GM12878 (cell line): ENCODE measurements around the gene APOBEC2. TPM values are rescaled to one million over a fixed set of nuclear protein-coding genes. Genes with fewer than 3 reads are reported as not detected.

Experiments used
- ATAC-seq: fragments of 200-7000 bp; cut with Tn5 transposase; 3 replicates; pipeline ENCODE4 v1.9.1; 2020; ENCODE audit warnings: mild to moderate bottlenecking, moderate library complexity
- BruUV-seq: library from RNA; stranded (reverse); fragments of 400-500 nt; replicated peaks from 2 replicates; lab custom pipeline; 2021; lab: Mats Ljungman, UMichigan
- CTCF ChIA-PET: fragments of 300-600 bp; sonication (Branson Sonifier 250); formaldehyde crosslinking; extraction: SDS; loops from one replicate; lab custom pipeline; 2021; ENCODE audit warnings: inconsistent platforms; lab: Yijun Ruan, JAX
- POLR2A ChIA-PET: fragments of 350-600 bp; formaldehyde crosslinking; extraction: SDS; loops from one replicate; lab custom pipeline; 2021; ENCODE audit warnings: inconsistent platforms; lab: Charles Lee
- RAD21 ChIA-PET: fragments of 300-600 bp; sonication (Branson Sonifier 250); formaldehyde crosslinking; loops from one replicate; lab custom pipeline; 2023; ENCODE audit warnings: antibody characterized with exemption; ENCODE audit not compliant: unreplicated experiment; lab: Charles Lee
- SMC1A ChIA-PET: fragments of 300-600 bp; sonication (Branson Sonifier 250); formaldehyde crosslinking; loops from one replicate; lab custom pipeline; 2023; ENCODE audit not compliant: unreplicated experiment, uncharacterized antibody; lab: Charles Lee
- DNase-seq: peaks from one replicate; pipeline ENCODE4 v3.0.0-alpha.2; 2011; ENCODE audit warnings: low read depth, low spot score
- FAIRE-seq: peaks from 3 replicates; lab custom pipeline; 2011; peaks lifted over from hg19 to GRCh38; lab: Jason Lieb, UNC
- H2AFZ ChIP-seq: 2 replicates; pipeline ENCODE4 v1.6.0; 2011; ENCODE audit warnings: low read depth, low read length, control low read depth; ENCODE audit not compliant: control insufficient read depth
- H3K27ac ChIP-seq: 2 replicates; pipeline ENCODE4 v1.5.1; 2011; ENCODE audit warnings: control low read depth; ENCODE audit not compliant: control insufficient read depth, insufficient read depth
- H3K27me3 ChIP-seq, 2 experiments: replicated peaks in 1 of 2; 2 replicates each; pipeline versions ENCODE4 v1.6.0 to v1.6.1; 2011; ENCODE audit warnings: low read length in 1 of 2; ENCODE audit not compliant: control insufficient read depth in 2 of 2, insufficient read depth in 2 of 2
- H3K36me3 ChIP-seq, 2 experiments: 2 replicates each; pipeline ENCODE4 v1.5.1; 2011; ENCODE audit warnings: low read length in 1 of 2; ENCODE audit not compliant: control insufficient read depth in 2 of 2, insufficient read depth in 2 of 2
- H3K4me1 ChIP-seq: 2 replicates; pipeline ENCODE4 v1.6.1; 2011; ENCODE audit warnings: mild to moderate bottlenecking, low read length, moderate library complexity, mixed read lengths; ENCODE audit not compliant: control insufficient read depth, insufficient read depth
- H3K4me2 ChIP-seq: 2 replicates; pipeline ENCODE4 v1.6.0; 2011; ENCODE audit warnings: control low read depth; ENCODE audit not compliant: control insufficient read depth, insufficient read depth
- H3K4me3 ChIP-seq: fragments of 200-600 bp; sonication (generic); 2 replicates; pipeline ENCODE4 v1.5.1; 2016
- H3K79me2 ChIP-seq: 2 replicates; pipeline ENCODE4 v1.6.0; 2011; ENCODE audit warnings: low read length; ENCODE audit not compliant: control insufficient read depth, insufficient read depth
- H3K9ac ChIP-seq: 2 replicates; pipeline ENCODE4 v1.8.0; 2011; ENCODE audit warnings: low read length, control low read depth, mixed read lengths; ENCODE audit not compliant: control insufficient read depth, insufficient read depth
- H3K9me3 ChIP-seq: replicated peaks from 3 replicates; pipeline ENCODE4 v1.5.1; 2011; ENCODE audit warnings: mild to moderate bottlenecking, low read length; ENCODE audit not compliant: control insufficient read depth, insufficient read depth
- H4K20me1 ChIP-seq: 2 replicates; pipeline ENCODE4 v1.6.0; 2011; ENCODE audit not compliant: control insufficient read depth, insufficient read depth
- CBX5 ChIP-seq: sonication (generic); IDR thresholded peaks from 2 replicates; pipeline ENCODE4 v1.6.1; 2016; ENCODE audit warnings: low read depth, moderate library complexity, mild to moderate bottlenecking, inconsistent platforms
- ETV6 ChIP-seq, 2 experiments: fragments of 450-650 bp in 1 of 2; IDR thresholded peaks in 1 of 2; conservative IDR thresholded peaks in 1 of 2; 2 replicates each; pipeline ENCODE4 v1.6.1; 2014; ENCODE audit warnings: antibody characterized with exemption in 1 of 2, borderline replicate concordance in 1 of 2, low read depth in 1 of 2, mild to moderate bottlenecking in 1 of 2, moderate library complexity in 1 of 2
- IKZF2 ChIP-seq, 2 experiments: fragments of 450-650 bp; IDR thresholded peaks; 2 replicates each; pipeline ENCODE4 v1.6.1; 2017; ENCODE audit warnings: mild to moderate bottlenecking in 2 of 2, moderate library complexity in 2 of 2
- JUNB ChIP-seq: IDR thresholded peaks from 2 replicates; pipeline ENCODE4 v1.6.1; 2016; ENCODE audit warnings: antibody characterized with exemption, mild to moderate bottlenecking
- NBN ChIP-seq: fragments of 450-650 bp; IDR thresholded peaks from 2 replicates; pipeline ENCODE4 v1.6.1; 2016
- RB1 ChIP-seq: fragments of 450-650 bp; formaldehyde crosslinking; IDR thresholded peaks from 2 replicates; pipeline ENCODE4 v1.6.1; 2017; ENCODE audit warnings: mild to moderate bottlenecking, borderline replicate concordance
- RELA ChIP-seq: fragments of 450-650 bp; IDR thresholded peaks from 2 replicates; pipeline ENCODE4 v1.8.0; 2014; ENCODE audit warnings: borderline replicate concordance; ENCODE audit not compliant: partially characterized antibody
- SMAD5 ChIP-seq: IDR thresholded peaks from 2 replicates; pipeline ENCODE4 v1.6.1; 2016; ENCODE audit warnings: antibody characterized with exemption, low read depth
- SRF ChIP-seq, 2 experiments: IDR thresholded peaks; 2 replicates each; pipeline ENCODE4 v1.6.1; 2011; ENCODE audit warnings: low read depth in 2 of 2, low read length in 2 of 2, mild to moderate bottlenecking in 1 of 2, moderate library complexity in 1 of 2
- TAF1 ChIP-seq: IDR thresholded peaks from 2 replicates; pipeline ENCODE4 v1.6.1; 2011; ENCODE audit warnings: mild to moderate bottlenecking, low read depth, low read length, borderline replicate concordance
- ZSCAN29 ChIP-seq: fragments of 450-650 bp; IDR thresholded peaks from 2 replicates; pipeline ENCODE4 v1.6.1; 2017; ENCODE audit warnings: mild to moderate bottlenecking, moderate library complexity
- WGBS: methylation state at CpG from one replicate; pipeline ENCODE4 v1.1.6; 2016; ENCODE audit warnings: low lambda C conversion rate; ENCODE audit not compliant: insufficient replicate concordance, insufficient coverage; ENCODE audit errors: missing lambda C conversion rate; 5-methylcytosine and 5-hydroxymethylcytosine counted together
- in situ Hi-C: fragments of 300-500 bp; cut with MboI; formaldehyde crosslinking; loops from 9 replicates; pipeline ENCODE4 v1.14.3; 2018; ENCODE audit warnings: mixed read lengths
- intact Hi-C: fragments of 100-400 bp; cut with micrococcal nuclease; formaldehyde crosslinking; loops from one replicate; pipeline ENCODE4 v1.14.2; 2022; ENCODE audit not compliant: unreplicated experiment
- polyA plus RNA-seq, 11 experiments: library from polyadenylated mRNA; depleted of rRNA in 4 of 11; unstranded in 6 of 11; stranded (reverse) in 5 of 11; fragments of >200 nt; fragmentation: Nextera tagmentation in 4 of 11; fragmentation: Illumina TruSeq in 1 of 11; extraction: Ambion mirVana in 4 of 11; extraction: Trizol in 1 of 11; gene quantifications; 1 replicate in 1 of 11; 2 replicates in 10 of 11; pipeline versions ENCODE4 v1.2.1 to v1.2.3, GENCODE V29; 2011 to 2016; ENCODE audit warnings: inconsistent platforms in 2 of 11, missing spikeins in 2 of 11, low read depth in 1 of 11
- total RNA-seq, 4 experiments: library from RNA; depleted of rRNA in 3 of 4; stranded (reverse); fragments of >200 nt in 3 of 4; fragmentation: Illumina TruSeq in 1 of 4; extraction: Trizol in 1 of 4; gene quantifications; 2 replicates each; pipeline versions ENCODE4 v1.2.1 to v1.2.3, GENCODE V29; 2013 to 2021
- TF ChIP-seq, protein P1 (sequence below): IDR thresholded peaks from 2 replicates; pipeline ENCODE4 v1.6.1; 2012; ENCODE audit warnings: low read depth, low read length, improper control_type of control experiment
- TF ChIP-seq, protein P2 (sequence below): fragments of 450-650 bp; formaldehyde crosslinking; IDR thresholded peaks from 2 replicates; pipeline ENCODE4 v1.4.0; 2022; ENCODE audit warnings: mild to moderate bottlenecking, moderate library complexity
- TF ChIP-seq, protein P3 (sequence below): fragments of 450-650 bp; IDR thresholded peaks from 2 replicates; pipeline ENCODE4 v1.6.1; 2017; ENCODE audit warnings: mild to moderate bottlenecking, low read depth, inconsistent platforms; ENCODE audit not compliant: poor library complexity, severe bottlenecking
- TF ChIP-seq, protein P4 (sequence below): fragments of 450-650 bp; IDR thresholded peaks from 2 replicates; pipeline ENCODE4 v1.6.1; 2017; ENCODE audit warnings: mild to moderate bottlenecking
- TF ChIP-seq, protein P5 (sequence below): IDR thresholded peaks from 2 replicates; pipeline ENCODE4 v1.6.1; 2011; ENCODE audit warnings: mild to moderate bottlenecking, low read depth, low read length, moderate library complexity; ENCODE audit not compliant: insufficient replicate concordance

APOBEC2 gene
- total and polyA plus RNA-seq, 10 of the 15 experiments (the other 5 are each of a cell fraction or from before 2014, with no cell fraction given) = 0.11 to 1.4 (median 0.87) TPM; not detected in 6

DNA sequence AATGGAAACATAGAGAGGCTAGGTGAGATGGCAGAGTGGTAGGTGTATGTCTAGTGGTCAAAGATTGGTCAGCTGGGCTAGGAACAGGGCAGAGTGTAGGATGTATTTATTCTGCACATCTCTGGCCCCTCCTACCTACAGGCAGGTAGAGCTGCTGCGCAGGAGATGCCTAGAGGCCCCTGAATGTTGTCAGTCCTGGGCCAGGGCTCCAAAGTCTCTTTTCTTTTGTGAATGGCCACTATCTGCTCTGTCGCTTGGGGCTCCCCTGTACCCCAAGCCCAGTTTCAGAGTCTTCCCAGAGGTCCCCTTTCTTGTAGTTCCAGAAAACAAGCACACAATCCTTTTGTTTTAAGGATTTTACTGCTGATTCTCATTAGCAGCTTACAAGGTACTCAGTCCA is 5.7 kb upstream of the APOBEC2 start:
- SMC1A ChIA-PET = no interaction called here
- H3K79me2 ChIP-seq = no peaks in the 10 kb centered on the region
- no peaks in the 10 kb centered on the region for H3K27me3 ChIP-seq
- RAD21 ChIA-PET = no interaction called here
- H3K4me3 ChIP-seq = no peak overlapping the region
- DNase-seq = no peak
- no peak overlapping the region for H3K27ac ChIP-seq
- BruUV-seq = no TSS peak
- no peaks in the 10 kb centered on the region for H3K9me3 ChIP-seq
- H2AFZ ChIP-seq = no peak overlapping the region
- H3K9ac ChIP-seq = no peak overlapping the region
- CTCF ChIA-PET = interaction anchor here (0.8 to 2.8 kb wide), 3 partner anchors 10 to 20 kb away, joined by 3 to 12 read pairs (median 4); no protein-coding TSS in a partner anchor
- WGBS = 71% methylated on average over 2 of the region's 2 CpGs
- ATAC-seq = no peak
- POLR2A ChIA-PET = no interaction called here
- no peaks in the 10 kb centered on the region for H4K20me1 ChIP-seq
- no peaks in the 10 kb centered on the region for H3K36me3 ChIP-seq
- H3K4me2 ChIP-seq = no peak overlapping the region
- no peaks in the 10 kb centered on the region for H3K4me1 ChIP-seq
- TF ChIP-seq, protein P1, sequence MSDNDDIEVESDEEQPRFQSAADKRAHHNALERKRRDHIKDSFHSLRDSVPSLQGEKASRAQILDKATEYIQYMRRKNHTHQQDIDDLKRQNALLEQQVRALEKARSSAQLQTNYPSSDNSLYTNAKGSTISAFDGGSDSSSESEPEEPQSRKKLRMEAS = no peak
- TF ChIP-seq ETV6 (conservative IDR thresholded peaks at IDR 0.05 in 1 of 2, IDR thresholded peaks at IDR 0.05 in 1 of 2; ENCODE audit: borderline replicate concordance in 1 of 2, low read depth in 1 of 2) (no peak), SRF (IDR thresholded peaks at IDR 0.05; ENCODE audit: low read depth in 2 of 2, low read length in 2 of 2) (no peak), RB1 (no peak), CBX5 (no peak), TAF1 (no peak), ZSCAN29 (no peak), IKZF2 (IDR thresholded peaks at IDR 0.05) (no peak), NBN (no peak), JUNB (no peak), SMAD5 (no peak), RELA (no peak)
- TF ChIP-seq, protein P2, sequence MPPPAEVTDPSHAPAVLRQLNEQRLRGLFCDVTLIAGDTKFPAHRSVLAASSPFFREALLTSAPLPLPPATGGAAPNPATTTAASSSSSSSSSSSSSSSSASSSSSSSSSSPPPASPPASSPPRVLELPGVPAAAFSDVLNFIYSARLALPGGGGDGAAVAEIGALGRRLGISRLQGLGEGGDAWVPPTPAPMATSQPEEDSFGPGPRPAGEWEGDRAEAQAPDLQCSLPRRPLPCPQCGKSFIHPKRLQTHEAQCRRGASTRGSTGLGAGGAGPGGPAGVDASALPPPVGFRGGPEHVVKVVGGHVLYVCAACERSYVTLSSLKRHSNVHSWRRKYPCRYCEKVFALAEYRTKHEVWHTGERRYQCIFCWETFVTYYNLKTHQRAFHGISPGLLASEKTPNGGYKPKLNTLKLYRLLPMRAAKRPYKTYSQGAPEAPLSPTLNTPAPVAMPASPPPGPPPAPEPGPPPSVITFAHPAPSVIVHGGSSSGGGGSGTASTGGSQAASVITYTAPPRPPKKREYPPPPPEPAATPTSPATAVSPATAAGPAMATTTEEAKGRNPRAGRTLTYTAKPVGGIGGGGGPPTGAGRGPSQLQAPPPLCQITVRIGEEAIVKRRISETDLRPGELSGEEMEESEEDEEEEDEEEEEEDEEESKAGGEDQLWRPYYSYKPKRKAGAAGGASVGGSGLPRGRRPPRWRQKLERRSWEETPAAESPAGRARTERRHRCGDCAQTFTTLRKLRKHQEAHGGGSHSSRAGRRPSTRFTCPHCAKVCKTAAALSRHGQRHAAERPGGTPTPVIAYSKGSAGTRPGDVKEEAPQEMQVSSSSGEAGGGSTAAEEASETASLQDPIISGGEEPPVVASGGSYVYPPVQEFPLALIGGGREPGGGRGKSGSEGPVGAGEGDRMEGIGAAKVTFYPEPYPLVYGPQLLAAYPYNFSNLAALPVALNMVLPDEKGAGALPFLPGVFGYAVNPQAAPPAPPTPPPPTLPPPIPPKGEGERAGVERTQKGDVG (CRISPR knock-in tag) = no peak
- TF ChIP-seq, protein P3, sequence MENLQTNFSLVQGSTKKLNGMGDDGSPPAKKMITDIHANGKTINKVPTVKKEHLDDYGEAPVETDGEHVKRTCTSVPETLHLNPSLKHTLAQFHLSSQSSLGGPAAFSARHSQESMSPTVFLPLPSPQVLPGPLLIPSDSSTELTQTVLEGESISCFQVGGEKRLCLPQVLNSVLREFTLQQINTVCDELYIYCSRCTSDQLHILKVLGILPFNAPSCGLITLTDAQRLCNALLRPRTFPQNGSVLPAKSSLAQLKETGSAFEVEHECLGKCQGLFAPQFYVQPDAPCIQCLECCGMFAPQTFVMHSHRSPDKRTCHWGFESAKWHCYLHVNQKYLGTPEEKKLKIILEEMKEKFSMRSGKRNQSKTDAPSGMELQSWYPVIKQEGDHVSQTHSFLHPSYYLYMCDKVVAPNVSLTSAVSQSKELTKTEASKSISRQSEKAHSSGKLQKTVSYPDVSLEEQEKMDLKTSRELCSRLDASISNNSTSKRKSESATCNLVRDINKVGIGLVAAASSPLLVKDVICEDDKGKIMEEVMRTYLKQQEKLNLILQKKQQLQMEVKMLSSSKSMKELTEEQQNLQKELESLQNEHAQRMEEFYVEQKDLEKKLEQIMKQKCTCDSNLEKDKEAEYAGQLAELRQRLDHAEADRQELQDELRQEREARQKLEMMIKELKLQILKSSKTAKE = no peak
- TF ChIP-seq, protein P4, sequence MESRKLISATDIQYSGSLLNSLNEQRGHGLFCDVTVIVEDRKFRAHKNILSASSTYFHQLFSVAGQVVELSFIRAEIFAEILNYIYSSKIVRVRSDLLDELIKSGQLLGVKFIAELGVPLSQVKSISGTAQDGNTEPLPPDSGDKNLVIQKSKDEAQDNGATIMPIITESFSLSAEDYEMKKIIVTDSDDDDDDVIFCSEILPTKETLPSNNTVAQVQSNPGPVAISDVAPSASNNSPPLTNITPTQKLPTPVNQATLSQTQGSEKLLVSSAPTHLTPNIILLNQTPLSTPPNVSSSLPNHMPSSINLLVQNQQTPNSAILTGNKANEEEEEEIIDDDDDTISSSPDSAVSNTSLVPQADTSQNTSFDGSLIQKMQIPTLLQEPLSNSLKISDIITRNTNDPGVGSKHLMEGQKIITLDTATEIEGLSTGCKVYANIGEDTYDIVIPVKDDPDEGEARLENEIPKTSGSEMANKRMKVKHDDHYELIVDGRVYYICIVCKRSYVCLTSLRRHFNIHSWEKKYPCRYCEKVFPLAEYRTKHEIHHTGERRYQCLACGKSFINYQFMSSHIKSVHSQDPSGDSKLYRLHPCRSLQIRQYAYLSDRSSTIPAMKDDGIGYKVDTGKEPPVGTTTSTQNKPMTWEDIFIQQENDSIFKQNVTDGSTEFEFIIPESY = no peak
- TF ChIP-seq, protein P5, sequence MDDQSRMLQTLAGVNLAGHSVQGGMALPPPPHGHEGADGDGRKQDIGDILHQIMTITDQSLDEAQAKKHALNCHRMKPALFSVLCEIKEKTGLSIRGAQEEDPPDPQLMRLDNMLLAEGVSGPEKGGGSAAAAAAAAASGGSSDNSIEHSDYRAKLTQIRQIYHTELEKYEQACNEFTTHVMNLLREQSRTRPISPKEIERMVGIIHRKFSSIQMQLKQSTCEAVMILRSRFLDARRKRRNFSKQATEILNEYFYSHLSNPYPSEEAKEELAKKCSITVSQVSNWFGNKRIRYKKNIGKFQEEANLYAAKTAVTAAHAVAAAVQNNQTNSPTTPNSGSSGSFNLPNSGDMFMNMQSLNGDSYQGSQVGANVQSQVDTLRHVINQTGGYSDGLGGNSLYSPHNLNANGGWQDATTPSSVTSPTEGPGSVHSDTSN = no peak
- intact Hi-C loops (no loop called here), in situ Hi-C loops (no loop called here)
- FAIRE-seq = no peak
